HEK293 (cell line): Measurements from ENCODE around the gene DMD.

Source experiments
- CTCF ChIA-PET: fragments of 350-600 bp; formaldehyde crosslinking; extraction: SDS; loops from one replicate; lab custom pipeline; 2021; ENCODE audit warnings: antibody characterized with exemption; lab: Yijun Ruan, JAX
- POLR2A ChIA-PET: fragments of 300-600 bp; formaldehyde crosslinking; extraction: SDS; loops from one replicate; lab custom pipeline; 2020; ENCODE audit warnings: antibody characterized with exemption, inconsistent platforms; lab: Yijun Ruan, JAX
- H3K27ac ChIP-seq: fragments of 200-500 bp; sonication (Bioruptor generic); 2 replicates; pipeline ENCODE4 v1.5.1; 2014; ENCODE audit warnings: low read depth, low read length, control low read depth, inconsistent platforms; ENCODE audit errors: extremely low read depth
- H3K36me3 ChIP-seq, 2 experiments: fragments of 200-500 bp in 1 of 2; sonication (Bioruptor generic) in 1 of 2; 1 replicate in 1 of 2; 2 replicates in 1 of 2; pipeline ENCODE4 v1.5.1; 2014 to 2017; ENCODE audit warnings: inconsistent platforms in 2 of 2, low read length in 2 of 2; ENCODE audit not compliant: control insufficient read depth in 2 of 2, insufficient read depth in 1 of 2
- H3K4me1 ChIP-seq: fragments of 200-500 bp; sonication (Bioruptor generic); 2 replicates; pipeline ENCODE4 v1.5.1; 2014; ENCODE audit warnings: mild to moderate bottlenecking, low read length, inconsistent platforms; ENCODE audit not compliant: control insufficient read depth, insufficient read depth
- H3K4me3 ChIP-seq: 2 replicates; pipeline ENCODE4 v1.5.1; 2011; ENCODE audit warnings: low read depth, mild to moderate bottlenecking, control low read depth, low read length, moderate library complexity
- H3K9me3 ChIP-seq: fragments of 200-500 bp; sonication (Bioruptor generic); 2 replicates; pipeline ENCODE4 v1.5.1; 2014; ENCODE audit warnings: low read depth, low read length, inconsistent platforms; ENCODE audit not compliant: control insufficient read depth, insufficient read depth
- KLF16 ChIP-seq: fragments of 450-650 bp; formaldehyde crosslinking; IDR thresholded peaks from 2 replicates; pipeline ENCODE4 v1.5.1; 2017; ENCODE audit warnings: missing biosample characterization, missing genetic modification characterization
- SCRT2 ChIP-seq: fragments of 450-650 bp; formaldehyde crosslinking; IDR thresholded peaks from 2 replicates; pipeline ENCODE4 v1.5.1; 2016; ENCODE audit warnings: missing biosample characterization, missing genetic modification characterization
- SP2 ChIP-seq: fragments of 450-650 bp; formaldehyde crosslinking; IDR thresholded peaks from 2 replicates; pipeline ENCODE4 v1.5.1; 2016; ENCODE audit warnings: missing biosample characterization, missing genetic modification characterization
- ZBTB20 ChIP-seq: fragments of 450-650 bp; formaldehyde crosslinking; IDR thresholded peaks from 2 replicates; pipeline ENCODE4 v1.5.1; 2016; ENCODE audit warnings: missing biosample characterization, missing genetic modification characterization
- ZFP37 ChIP-seq: fragments of 450-650 bp; formaldehyde crosslinking; IDR thresholded peaks from 2 replicates; pipeline ENCODE4 v1.5.1; 2016; ENCODE audit warnings: missing biosample characterization, missing genetic modification characterization
- ZNF114 ChIP-seq: fragments of 450-650 bp; formaldehyde crosslinking; IDR thresholded peaks from 2 replicates; pipeline ENCODE4 v1.5.0; 2017; ENCODE audit warnings: missing biosample characterization, missing genetic modification characterization
- ZNF121 ChIP-seq: fragments of 450-650 bp; formaldehyde crosslinking; IDR thresholded peaks from 2 replicates; pipeline ENCODE4 v1.5.1; 2016; ENCODE audit warnings: missing biosample characterization, missing genetic modification characterization
- ZNF140 ChIP-seq: fragments of 450-650 bp; formaldehyde crosslinking; IDR thresholded peaks from 2 replicates; pipeline ENCODE4 v1.5.1; 2016; ENCODE audit warnings: missing biosample characterization, missing genetic modification characterization
- ZNF184 ChIP-seq: fragments of 450-650 bp; IDR thresholded peaks from 2 replicates; pipeline ENCODE4 v1.5.1; 2018; ENCODE audit warnings: missing biosample characterization, mild to moderate bottlenecking, missing genetic modification characterization
- ZNF426 ChIP-seq: fragments of 450-650 bp; formaldehyde crosslinking; IDR thresholded peaks from 2 replicates; pipeline ENCODE4 v1.5.1; 2017; ENCODE audit warnings: missing biosample characterization, missing genetic modification characterization, mild to moderate bottlenecking, inconsistent platforms, moderate library complexity
- ZNF707 ChIP-seq: fragments of 450-650 bp; formaldehyde crosslinking; IDR thresholded peaks from 2 replicates; pipeline ENCODE4 v1.5.1; 2016; ENCODE audit warnings: missing biosample characterization, missing genetic modification characterization
- ZNF747 ChIP-seq: fragments of 450-650 bp; formaldehyde crosslinking; IDR thresholded peaks from 2 replicates; pipeline ENCODE4 v1.5.1; 2016; ENCODE audit warnings: missing biosample characterization, missing genetic modification characterization
- ZNF785 ChIP-seq: fragments of 450-650 bp; formaldehyde crosslinking; IDR thresholded peaks from 2 replicates; pipeline ENCODE4 v1.5.1; 2016; ENCODE audit warnings: missing biosample characterization, missing genetic modification characterization
- ZNF791 ChIP-seq: fragments of 450-650 bp; formaldehyde crosslinking; IDR thresholded peaks from 2 replicates; pipeline ENCODE4 v1.5.1; 2016; ENCODE audit warnings: missing biosample characterization, missing genetic modification characterization
- ZNF837 ChIP-seq: fragments of 450-650 bp; formaldehyde crosslinking; IDR thresholded peaks from 2 replicates; pipeline ENCODE4 v1.5.1; 2016; ENCODE audit warnings: missing biosample characterization, missing genetic modification characterization
- ZSCAN16 ChIP-seq: fragments of 450-650 bp; formaldehyde crosslinking; IDR thresholded peaks from 2 replicates; pipeline ENCODE4 v1.5.1; 2016; ENCODE audit warnings: missing biosample characterization, missing genetic modification characterization
- TF ChIP-seq, protein P1 (sequence below): fragments of 450-650 bp; formaldehyde crosslinking; IDR thresholded peaks from 2 replicates; pipeline ENCODE4 v1.5.1; 2016; ENCODE audit warnings: missing biosample characterization, missing genetic modification characterization
- TF ChIP-seq, protein P2 (sequence below): fragments of 450-650 bp; formaldehyde crosslinking; IDR thresholded peaks from 2 replicates; pipeline ENCODE4; 2016; ENCODE audit warnings: missing biosample characterization, missing genetic modification characterization
- TF ChIP-seq, protein P3 (sequence below): fragments of 450-650 bp; formaldehyde crosslinking; IDR thresholded peaks from 2 replicates; pipeline ENCODE4 v1.5.1; 2016; ENCODE audit warnings: missing biosample characterization, missing genetic modification characterization
- TF ChIP-seq, protein P4 (sequence below): fragments of 450-650 bp; formaldehyde crosslinking; IDR thresholded peaks from 2 replicates; pipeline ENCODE4 v1.5.1; 2016; ENCODE audit warnings: missing biosample characterization, missing genetic modification characterization
- TF ChIP-seq, protein P5 (sequence below): fragments of 450-650 bp; IDR thresholded peaks from 2 replicates; pipeline ENCODE4 v1.5.1; 2018; ENCODE audit warnings: missing biosample characterization, missing genetic modification characterization
- TF ChIP-seq, protein P6 (sequence below): fragments of 450-650 bp; IDR thresholded peaks from 2 replicates; pipeline ENCODE4 v1.5.1; 2018; ENCODE audit warnings: missing biosample characterization, mild to moderate bottlenecking, missing genetic modification characterization
- TF ChIP-seq, protein P7 (sequence below): fragments of 450-650 bp; formaldehyde crosslinking; IDR thresholded peaks from 2 replicates; pipeline ENCODE4 v1.5.0; 2017; ENCODE audit warnings: missing biosample characterization, missing genetic modification characterization, borderline replicate concordance
- TF ChIP-seq, protein P8 (sequence below): fragments of 450-650 bp; formaldehyde crosslinking; IDR thresholded peaks from 2 replicates; pipeline ENCODE4 v1.5.1; 2016; ENCODE audit warnings: missing biosample characterization, missing genetic modification characterization

The DMD gene

DNA sequence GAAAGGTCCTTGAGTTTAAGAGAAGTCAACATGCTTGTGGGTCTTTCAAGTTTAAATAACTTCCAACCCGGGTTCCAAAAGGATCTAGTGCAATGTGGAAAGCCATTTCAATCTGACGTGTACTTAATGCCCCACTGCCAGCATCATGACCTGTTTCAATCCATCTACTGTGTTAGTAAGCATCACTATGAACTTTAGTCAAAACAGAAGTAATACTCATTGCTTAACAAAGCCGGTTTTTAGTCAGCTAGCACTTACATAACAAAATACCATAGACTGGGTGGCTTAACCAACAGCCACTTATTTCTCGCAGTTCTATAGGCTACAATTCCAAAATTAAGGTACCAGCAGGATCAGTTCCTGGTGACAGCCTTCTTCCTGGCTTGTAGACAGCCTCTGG is 677.5 kb downstream of the DMD start:
- ChIA-PET POLR2A (no interaction called here), CTCF (no interaction called here)
- TF ChIP-seq, protein P1, sequence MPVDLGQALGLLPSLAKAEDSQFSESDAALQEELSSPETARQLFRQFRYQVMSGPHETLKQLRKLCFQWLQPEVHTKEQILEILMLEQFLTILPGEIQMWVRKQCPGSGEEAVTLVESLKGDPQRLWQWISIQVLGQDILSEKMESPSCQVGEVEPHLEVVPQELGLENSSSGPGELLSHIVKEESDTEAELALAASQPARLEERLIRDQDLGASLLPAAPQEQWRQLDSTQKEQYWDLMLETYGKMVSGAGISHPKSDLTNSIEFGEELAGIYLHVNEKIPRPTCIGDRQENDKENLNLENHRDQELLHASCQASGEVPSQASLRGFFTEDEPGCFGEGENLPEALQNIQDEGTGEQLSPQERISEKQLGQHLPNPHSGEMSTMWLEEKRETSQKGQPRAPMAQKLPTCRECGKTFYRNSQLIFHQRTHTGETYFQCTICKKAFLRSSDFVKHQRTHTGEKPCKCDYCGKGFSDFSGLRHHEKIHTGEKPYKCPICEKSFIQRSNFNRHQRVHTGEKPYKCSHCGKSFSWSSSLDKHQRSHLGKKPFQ (tag by site-specific recombination) = no peak
- no peak for TF ChIP-seq ZNF747 (tag by site-specific recombination)
- TF ChIP-seq SCRT2 (tag by site-specific recombination) = no peak
- TF ChIP-seq ZNF837 (tag by site-specific recombination) = no peak
- no peak for TF ChIP-seq ZNF426 (tag by site-specific recombination)
- no peak for TF ChIP-seq ZNF184 (tag by site-specific recombination)
- TF ChIP-seq ZNF785 (tag by site-specific recombination) = no peak
- TF ChIP-seq ZNF791 = no peak
- no peak for TF ChIP-seq ZFP37 (tag by site-specific recombination)
- TF ChIP-seq ZBTB20 (tag by site-specific recombination) = no peak
- TF ChIP-seq ZNF140 (tag by site-specific recombination) = no peak
- no peak for TF ChIP-seq ZNF121
- no peak for TF ChIP-seq KLF16 (tag by site-specific recombination)
- no peak for TF ChIP-seq SP2 (tag by site-specific recombination)
- TF ChIP-seq, protein P2, sequence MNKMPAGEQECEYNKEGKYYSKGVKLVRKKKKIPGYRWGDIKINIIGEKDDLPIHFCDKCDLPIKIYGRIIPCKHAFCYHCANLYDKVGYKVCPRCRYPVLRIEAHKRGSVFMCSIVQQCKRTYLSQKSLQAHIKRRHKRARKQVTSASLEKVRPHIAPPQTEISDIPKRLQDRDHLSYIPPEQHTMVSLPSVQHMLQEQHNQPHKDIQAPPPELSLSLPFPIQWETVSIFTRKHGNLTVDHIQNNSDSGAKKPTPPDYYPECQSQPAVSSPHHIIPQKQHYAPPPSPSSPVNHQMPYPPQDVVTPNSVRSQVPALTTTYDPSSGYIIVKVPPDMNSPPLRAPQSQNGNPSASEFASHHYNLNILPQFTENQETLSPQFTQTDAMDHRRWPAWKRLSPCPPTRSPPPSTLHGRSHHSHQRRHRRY = no peak
- TF ChIP-seq, protein P3, sequence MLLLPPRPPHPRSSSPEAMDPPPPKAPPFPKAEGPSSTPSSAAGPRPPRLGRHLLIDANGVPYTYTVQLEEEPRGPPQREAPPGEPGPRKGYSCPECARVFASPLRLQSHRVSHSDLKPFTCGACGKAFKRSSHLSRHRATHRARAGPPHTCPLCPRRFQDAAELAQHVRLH (tag by site-specific recombination) = no peak
- TF ChIP-seq ZNF707 (tag by site-specific recombination) = no peak
- Histone ChIP-seq H3K4me3 (no peak overlapping the region), H3K27ac (no peak overlapping the region), H3K4me1 (no peaks in the 10 kb centered on the region), H3K36me3 (no peaks in the 10 kb centered on the region), H3K9me3 (no peaks in the 10 kb centered on the region)

DNA sequence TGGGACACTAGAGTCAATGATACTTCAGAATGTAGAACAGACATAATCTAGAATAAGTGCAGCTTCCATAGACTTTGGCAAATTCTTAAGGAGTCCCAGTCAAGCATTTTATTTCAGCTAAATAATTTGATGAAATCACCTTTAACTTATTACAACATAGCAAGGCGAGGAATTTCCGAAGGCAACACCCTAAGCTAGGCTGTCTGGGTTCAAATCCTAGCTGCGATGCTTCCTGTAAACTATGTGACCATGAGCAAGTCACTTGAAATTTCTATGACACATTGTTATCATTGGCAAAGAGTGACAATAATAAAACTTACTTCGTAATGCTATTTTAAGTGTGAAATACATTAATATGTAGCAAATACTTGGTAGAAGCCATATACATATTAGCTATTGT is 679.1 kb downstream of the DMD start:
- no peaks in the 10 kb centered on the region for H3K9me3 ChIP-seq
- TF ChIP-seq, protein P4, sequence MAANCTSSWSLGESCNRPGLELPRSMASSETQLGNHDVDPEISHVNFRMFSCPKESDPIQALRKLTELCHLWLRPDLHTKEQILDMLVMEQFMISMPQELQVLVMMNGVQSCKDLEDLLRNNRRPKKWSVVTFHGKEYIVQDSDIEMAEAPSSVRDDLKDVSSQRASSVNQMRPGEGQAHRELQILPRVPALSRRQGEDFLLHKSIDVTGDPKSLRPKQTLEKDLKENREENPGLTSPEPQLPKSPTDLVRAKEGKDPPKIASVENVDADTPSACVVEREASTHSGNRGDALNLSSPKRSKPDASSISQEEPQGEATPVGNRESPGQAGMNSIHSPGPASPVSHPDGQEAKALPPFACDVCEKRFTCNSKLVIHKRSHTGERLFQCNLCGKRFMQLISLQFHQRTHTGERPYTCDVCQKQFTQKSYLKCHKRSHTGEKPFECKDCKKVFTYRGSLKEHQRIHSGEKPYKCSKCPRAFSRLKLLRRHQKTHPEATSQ (tag by site-specific recombination) = no peak
- no peak for TF ChIP-seq ZNF114
- TF ChIP-seq ZSCAN16 (tag by site-specific recombination) = no peak
- TF ChIP-seq, protein P5, sequence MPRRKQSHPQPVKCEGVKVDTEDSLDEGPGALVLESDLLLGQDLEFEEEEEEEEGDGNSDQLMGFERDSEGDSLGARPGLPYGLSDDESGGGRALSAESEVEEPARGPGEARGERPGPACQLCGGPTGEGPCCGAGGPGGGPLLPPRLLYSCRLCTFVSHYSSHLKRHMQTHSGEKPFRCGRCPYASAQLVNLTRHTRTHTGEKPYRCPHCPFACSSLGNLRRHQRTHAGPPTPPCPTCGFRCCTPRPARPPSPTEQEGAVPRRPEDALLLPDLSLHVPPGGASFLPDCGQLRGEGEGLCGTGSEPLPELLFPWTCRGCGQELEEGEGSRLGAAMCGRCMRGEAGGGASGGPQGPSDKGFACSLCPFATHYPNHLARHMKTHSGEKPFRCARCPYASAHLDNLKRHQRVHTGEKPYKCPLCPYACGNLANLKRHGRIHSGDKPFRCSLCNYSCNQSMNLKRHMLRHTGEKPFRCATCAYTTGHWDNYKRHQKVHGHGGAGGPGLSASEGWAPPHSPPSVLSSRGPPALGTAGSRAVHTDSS (tag by site-specific recombination) = no peak
- TF ChIP-seq, protein P6, sequence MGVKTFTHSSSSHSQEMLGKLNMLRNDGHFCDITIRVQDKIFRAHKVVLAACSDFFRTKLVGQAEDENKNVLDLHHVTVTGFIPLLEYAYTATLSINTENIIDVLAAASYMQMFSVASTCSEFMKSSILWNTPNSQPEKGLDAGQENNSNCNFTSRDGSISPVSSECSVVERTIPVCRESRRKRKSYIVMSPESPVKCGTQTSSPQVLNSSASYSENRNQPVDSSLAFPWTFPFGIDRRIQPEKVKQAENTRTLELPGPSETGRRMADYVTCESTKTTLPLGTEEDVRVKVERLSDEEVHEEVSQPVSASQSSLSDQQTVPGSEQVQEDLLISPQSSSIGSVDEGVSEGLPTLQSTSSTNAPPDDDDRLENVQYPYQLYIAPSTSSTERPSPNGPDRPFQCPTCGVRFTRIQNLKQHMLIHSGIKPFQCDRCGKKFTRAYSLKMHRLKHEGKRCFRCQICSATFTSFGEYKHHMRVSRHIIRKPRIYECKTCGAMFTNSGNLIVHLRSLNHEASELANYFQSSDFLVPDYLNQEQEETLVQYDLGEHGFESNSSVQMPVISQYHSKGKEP (tag by site-specific recombination) = no peak
- TF ChIP-seq, protein P7, sequence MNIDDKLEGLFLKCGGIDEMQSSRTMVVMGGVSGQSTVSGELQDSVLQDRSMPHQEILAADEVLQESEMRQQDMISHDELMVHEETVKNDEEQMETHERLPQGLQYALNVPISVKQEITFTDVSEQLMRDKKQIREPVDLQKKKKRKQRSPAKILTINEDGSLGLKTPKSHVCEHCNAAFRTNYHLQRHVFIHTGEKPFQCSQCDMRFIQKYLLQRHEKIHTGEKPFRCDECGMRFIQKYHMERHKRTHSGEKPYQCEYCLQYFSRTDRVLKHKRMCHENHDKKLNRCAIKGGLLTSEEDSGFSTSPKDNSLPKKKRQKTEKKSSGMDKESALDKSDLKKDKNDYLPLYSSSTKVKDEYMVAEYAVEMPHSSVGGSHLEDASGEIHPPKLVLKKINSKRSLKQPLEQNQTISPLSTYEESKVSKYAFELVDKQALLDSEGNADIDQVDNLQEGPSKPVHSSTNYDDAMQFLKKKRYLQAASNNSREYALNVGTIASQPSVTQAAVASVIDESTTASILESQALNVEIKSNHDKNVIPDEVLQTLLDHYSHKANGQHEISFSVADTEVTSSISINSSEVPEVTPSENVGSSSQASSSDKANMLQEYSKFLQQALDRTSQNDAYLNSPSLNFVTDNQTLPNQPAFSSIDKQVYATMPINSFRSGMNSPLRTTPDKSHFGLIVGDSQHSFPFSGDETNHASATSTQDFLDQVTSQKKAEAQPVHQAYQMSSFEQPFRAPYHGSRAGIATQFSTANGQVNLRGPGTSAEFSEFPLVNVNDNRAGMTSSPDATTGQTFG = no peak
- TF ChIP-seq, protein P8, sequence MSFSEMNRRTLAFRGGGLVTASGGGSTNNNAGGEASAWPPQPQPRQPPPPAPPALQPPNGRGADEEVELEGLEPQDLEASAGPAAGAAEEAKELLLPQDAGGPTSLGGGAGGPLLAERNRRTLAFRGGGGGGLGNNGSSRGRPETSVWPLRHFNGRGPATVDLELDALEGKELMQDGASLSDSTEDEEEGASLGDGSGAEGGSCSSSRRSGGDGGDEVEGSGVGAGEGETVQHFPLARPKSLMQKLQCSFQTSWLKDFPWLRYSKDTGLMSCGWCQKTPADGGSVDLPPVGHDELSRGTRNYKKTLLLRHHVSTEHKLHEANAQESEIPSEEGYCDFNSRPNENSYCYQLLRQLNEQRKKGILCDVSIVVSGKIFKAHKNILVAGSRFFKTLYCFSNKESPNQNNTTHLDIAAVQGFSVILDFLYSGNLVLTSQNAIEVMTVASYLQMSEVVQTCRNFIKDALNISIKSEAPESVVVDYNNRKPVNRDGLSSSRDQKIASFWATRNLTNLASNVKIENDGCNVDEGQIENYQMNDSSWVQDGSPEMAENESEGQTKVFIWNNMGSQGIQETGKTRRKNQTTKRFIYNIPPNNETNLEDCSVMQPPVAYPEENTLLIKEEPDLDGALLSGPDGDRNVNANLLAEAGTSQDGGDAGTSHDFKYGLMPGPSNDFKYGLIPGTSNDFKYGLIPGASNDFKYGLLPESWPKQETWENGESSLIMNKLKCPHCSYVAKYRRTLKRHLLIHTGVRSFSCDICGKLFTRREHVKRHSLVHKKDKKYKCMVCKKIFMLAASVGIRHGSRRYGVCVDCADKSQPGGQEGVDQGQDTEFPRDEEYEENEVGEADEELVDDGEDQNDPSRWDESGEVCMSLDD (tag by site-specific recombination) = no peak
- no peak for TF ChIP-seq ZNF426 (tag by site-specific recombination)

More for the DNA sequence above, 679.1 kb downstream of the DMD start:
- CTCF ChIA-PET = interaction anchor here (0.8 to 1.8 kb wide), 3 partner anchors 10 to 805 kb away, joined by 3 to 9 read pairs (median 5); no protein-coding TSS in a partner anchor
- Histone ChIP-seq H3K4me1 (no peaks in the 10 kb centered on the region), H3K4me3 (no peak overlapping the region), H3K27ac (no peak overlapping the region), H3K36me3 (no peaks in the 10 kb centered on the region)
- POLR2A ChIA-PET = no interaction called here
